ENCODE results near the gene RIBC1. TPM values are rescaled to one million over a fixed set of nuclear protein-coding genes. Genes with fewer than 3 reads are reported as not detected.
"Not testable (repeated sequence)": the region's sequence is repeated elsewhere in the genome, so short reads cannot be mapped to it uniquely, and the experiment has no call there.

The RIBC1 gene
- total and polyA plus RNA-seq, 4 donors, result 6.0 to 12.7 (median 9.8) TPM

DNA sequence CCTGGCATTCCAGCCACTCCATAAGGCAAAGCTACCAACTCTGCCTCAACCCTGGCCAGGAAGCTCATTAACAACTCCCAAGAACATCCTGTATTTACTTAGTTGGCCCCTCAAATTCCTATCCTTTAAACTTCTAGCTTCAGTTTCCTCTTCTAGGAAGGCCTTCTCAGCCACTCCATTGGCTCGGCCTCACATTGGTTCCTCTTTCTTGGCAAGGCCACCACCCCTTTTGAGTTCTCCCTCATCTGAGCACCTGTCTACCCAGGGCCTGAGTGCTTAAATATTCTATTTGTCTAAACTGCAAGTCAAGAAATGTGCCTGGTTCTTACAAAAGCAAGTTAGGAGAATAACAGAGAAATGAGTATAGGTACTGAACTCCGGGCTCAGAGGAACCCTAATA is 10.2 kb upstream of the RIBC1 start:
- Histone ChIP-seq H3K9ac (ENCODE audit: insufficient read depth in 1 of 2, low read length in 2 of 2) (no peak overlapping the region), H3K4me1 (ENCODE audit: control insufficient read depth in 5 of 5, insufficient read depth in 5 of 5, low read length in 5 of 5) (no peaks in the 10 kb centered on the region), H3K27ac (ENCODE audit: low read depth in 1 of 2, low read length in 1 of 2) (no peak overlapping the region), H3K27me3 (ENCODE audit: control insufficient read depth in 3 of 3, insufficient read depth in 3 of 3, low read length in 2 of 3) (peaks cover 0 to 8% (median 0%) of the 10 kb centered on the region in 3 donors), H3K36me3 (ENCODE audit: control insufficient read depth in 4 of 4, insufficient read depth in 4 of 4, low read length in 4 of 4) (peaks cover 24 to 51% (median 44%) of the 10 kb centered on the region in 4 donors), H3K9me3 (ENCODE audit: control insufficient read depth in 4 of 4, insufficient read depth in 3 of 4, low read length in 3 of 4) (no peaks in the 10 kb centered on the region), H3K4me3 (no peak overlapping the region)
- DNase-seq, result no peak
- TF ChIP-seq, protein P1, sequence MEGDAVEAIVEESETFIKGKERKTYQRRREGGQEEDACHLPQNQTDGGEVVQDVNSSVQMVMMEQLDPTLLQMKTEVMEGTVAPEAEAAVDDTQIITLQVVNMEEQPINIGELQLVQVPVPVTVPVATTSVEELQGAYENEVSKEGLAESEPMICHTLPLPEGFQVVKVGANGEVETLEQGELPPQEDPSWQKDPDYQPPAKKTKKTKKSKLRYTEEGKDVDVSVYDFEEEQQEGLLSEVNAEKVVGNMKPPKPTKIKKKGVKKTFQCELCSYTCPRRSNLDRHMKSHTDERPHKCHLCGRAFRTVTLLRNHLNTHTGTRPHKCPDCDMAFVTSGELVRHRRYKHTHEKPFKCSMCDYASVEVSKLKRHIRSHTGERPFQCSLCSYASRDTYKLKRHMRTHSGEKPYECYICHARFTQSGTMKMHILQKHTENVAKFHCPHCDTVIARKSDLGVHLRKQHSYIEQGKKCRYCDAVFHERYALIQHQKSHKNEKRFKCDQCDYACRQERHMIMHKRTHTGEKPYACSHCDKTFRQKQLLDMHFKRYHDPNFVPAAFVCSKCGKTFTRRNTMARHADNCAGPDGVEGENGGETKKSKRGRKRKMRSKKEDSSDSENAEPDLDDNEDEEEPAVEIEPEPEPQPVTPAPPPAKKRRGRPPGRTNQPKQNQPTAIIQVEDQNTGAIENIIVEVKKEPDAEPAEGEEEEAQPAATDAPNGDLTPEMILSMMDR (IDR thresholded peaks at IDR 0.05; ENCODE audit: control extremely low read depth, extremely low read depth), result no peak
- no peak for ATAC-seq (ENCODE audit: insufficient read depth, low FRiP score)
- 73 to 87% methylated on average over 2 of the region's 2 CpGs for WGBS, 2 donors

DNA sequence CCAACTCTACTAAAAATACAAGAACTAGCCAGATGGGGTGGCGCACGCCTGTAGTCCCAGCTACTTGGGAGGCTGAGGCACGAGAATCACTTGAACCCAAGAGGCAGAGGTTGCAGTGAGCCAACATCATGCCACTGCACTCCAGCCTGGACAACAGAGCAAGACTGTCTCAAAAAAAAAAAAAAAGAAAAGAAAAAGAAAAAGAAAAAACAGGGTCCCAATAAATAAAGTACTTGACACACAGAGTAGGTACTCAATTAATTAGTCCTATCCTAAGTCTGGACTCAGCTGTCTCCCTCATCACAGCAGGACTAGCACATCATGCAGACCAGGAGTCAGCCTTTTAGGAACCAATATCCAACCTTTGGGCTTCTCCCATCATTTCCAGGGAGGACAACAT is 2.3 kb upstream of the RIBC1 start:
- 96 to 98% methylated on average over 3 of the region's 3 CpGs for WGBS, 2 donors
- H3K27ac ChIP-seq (ENCODE audit: low read depth in 1 of 2, low read length in 1 of 2); H3K36me3 ChIP-seq (ENCODE audit: control insufficient read depth in 4 of 4, insufficient read depth in 4 of 4, low read length in 4 of 4); H3K27me3 ChIP-seq (ENCODE audit: control insufficient read depth in 3 of 3, insufficient read depth in 3 of 3, low read length in 2 of 3); H3K9ac ChIP-seq (ENCODE audit: insufficient read depth in 1 of 2, low read length in 2 of 2); H3K4me3 ChIP-seq; DNase-seq; H3K9me3 ChIP-seq (ENCODE audit: control insufficient read depth in 4 of 4, insufficient read depth in 3 of 4, low read length in 3 of 4); ATAC-seq (ENCODE audit: insufficient read depth, low FRiP score): not testable (repeated sequence)
- H3K4me1 ChIP-seq (ENCODE audit: control insufficient read depth in 5 of 5, insufficient read depth in 5 of 5, low read length in 5 of 5), result peaks cover 0 to 15% (median 3%) of the 10 kb centered on the region in 5 donors

DNA sequence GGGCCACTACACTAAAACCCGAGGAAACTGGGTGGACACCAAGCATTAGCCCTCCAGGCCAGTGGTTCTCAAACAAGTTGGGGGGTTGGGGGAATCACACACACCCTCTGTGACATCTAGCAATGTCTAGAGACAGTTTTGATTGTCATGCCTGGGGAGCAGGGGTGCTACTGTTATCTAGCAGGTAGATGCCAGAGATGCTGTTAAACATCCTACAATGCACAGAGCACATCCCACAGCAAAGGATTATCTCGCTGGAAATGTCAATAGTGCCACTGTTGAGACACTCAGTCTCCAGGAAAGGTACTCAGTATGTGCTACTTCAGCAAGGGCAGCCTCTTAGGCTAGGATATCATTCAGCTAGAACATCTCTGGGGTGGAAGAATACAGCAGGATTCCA is 1.5 kb upstream of the RIBC1 start:
- H3K36me3 ChIP-seq (ENCODE audit: control insufficient read depth in 4 of 4, insufficient read depth in 4 of 4, low read length in 4 of 4), result peaks cover 0 to 4% (median 0%) of the 10 kb centered on the region in 4 donors
- WGBS, 2 donors, result 42 to 48% methylated on average over 2 of the region's 2 CpGs
- H3K9ac ChIP-seq (ENCODE audit: insufficient read depth in 1 of 2, low read length in 2 of 2), result peak overlapping the region in 1 of 2 donors; percentile 4
- H3K4me1 ChIP-seq (ENCODE audit: control insufficient read depth in 5 of 5, insufficient read depth in 5 of 5, low read length in 5 of 5), result peaks cover 0 to 15% (median 3%) of the 10 kb centered on the region in 5 donors
- no peak overlapping the region for H3K27ac ChIP-seq (ENCODE audit: low read depth in 1 of 2, low read length in 1 of 2)
- H3K4me3 ChIP-seq, result no peak overlapping the region
- H3K9me3 ChIP-seq (ENCODE audit: control insufficient read depth in 4 of 4, insufficient read depth in 3 of 4, low read length in 3 of 4), result no peaks in the 10 kb centered on the region
- TF ChIP-seq, protein P1 (IDR thresholded peaks at IDR 0.05; ENCODE audit: control extremely low read depth, extremely low read depth), result no peak
- no peak for DNase-seq
- peaks cover 0 to 3% (median 3%) of the 10 kb centered on the region in 3 donors for H3K27me3 ChIP-seq (ENCODE audit: control insufficient read depth in 3 of 3, insufficient read depth in 3 of 3, low read length in 2 of 3)
- no peak for ATAC-seq (ENCODE audit: insufficient read depth, low FRiP score)

DNA sequence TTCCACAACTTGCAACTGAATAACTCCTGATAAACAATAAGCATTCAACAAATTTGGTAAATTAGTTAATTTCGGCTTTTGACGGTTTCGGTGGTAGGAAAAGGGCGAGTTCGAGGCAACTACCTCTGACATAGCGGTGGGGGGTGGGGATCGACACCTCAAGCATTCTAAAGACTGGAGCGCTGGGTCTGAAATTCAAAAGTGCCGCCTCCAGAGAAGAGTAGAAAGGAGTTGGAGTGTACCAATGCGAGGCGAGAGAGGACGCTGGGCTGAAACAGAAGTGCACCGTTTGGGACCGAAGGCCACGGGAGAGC is 944 bp upstream of the RIBC1 start:
- Histone ChIP-seq H3K27me3 (ENCODE audit: control insufficient read depth in 3 of 3, insufficient read depth in 3 of 3, low read length in 2 of 3) (peaks cover 0 to 6% (median 3%) of the 10 kb centered on the region in 3 donors), H3K9me3 (ENCODE audit: control insufficient read depth in 4 of 4, insufficient read depth in 3 of 4, low read length in 3 of 4) (no peaks in the 10 kb centered on the region), H3K4me1 (ENCODE audit: control insufficient read depth in 5 of 5, insufficient read depth in 5 of 5, low read length in 5 of 5) (peaks cover 0 to 15% (median 3%) of the 10 kb centered on the region in 5 donors), H3K27ac (ENCODE audit: low read depth in 1 of 2, low read length in 1 of 2) (peak overlapping the region; percentile 82 to 93), H3K9ac (ENCODE audit: insufficient read depth in 1 of 2, low read length in 2 of 2) (peak overlapping the region; percentile 83 to 92), H3K4me3 (peak overlapping the region; percentile 70), H3K36me3 (ENCODE audit: control insufficient read depth in 4 of 4, insufficient read depth in 4 of 4, low read length in 4 of 4) (peaks cover 0 to 4% (median 0%) of the 10 kb centered on the region in 4 donors)
- TF ChIP-seq, protein P1 (IDR thresholded peaks at IDR 0.05; ENCODE audit: control extremely low read depth, extremely low read depth), result no peak
- no peak for ATAC-seq (ENCODE audit: insufficient read depth, low FRiP score)
- DNase-seq, result no peak
- 0 to 1% methylated on average over 15 of the region's 15 CpGs for WGBS, 2 donors

Measured in lung (tissue), 12 donors.